Measurements from ENCODE around the gene RYR1. TPM values are rescaled to one million over a fixed set of nuclear protein-coding genes. Genes with fewer than 3 reads are reported as not detected.
"Not testable (repeated sequence)": the region's sequence is repeated elsewhere in the genome, so short reads cannot be mapped to it uniquely, and the experiment has no call there.

Gene RYR1
- total and polyA plus RNA-seq, 7 donors = under 0.01 to 4.1 (median 0.85) TPM

DNA sequence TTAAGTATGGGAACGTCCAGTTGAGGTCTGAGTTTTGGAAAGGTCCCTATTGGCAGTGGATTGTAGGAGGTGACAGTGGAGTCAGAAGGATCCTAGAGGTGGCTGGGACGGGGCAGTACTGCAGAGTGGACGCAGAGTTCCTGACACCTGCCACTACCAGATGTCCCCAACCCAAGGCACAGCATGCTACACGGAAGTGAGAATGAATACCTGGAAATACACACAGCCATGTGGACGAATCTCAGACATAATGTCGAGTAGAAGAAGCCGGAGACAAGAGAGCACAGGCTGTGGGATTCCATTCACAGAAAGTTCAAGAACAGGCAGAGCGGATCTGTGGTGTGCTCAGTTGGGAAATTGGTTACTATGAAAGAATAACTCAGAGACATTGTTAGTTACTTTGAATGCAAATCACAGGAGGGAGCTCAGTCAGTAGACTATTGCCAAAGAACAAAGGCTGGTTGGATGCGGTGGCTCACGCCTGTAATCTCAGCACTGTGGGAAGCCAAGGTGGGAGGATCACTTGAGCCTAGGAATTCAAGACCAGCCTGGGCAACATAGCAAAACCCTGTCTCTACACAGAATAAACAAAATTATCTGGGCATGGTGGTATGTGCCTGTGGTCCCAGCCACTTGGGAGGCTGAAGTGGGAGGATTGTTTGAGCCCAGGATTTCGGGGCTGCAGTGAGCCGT is 37.4 kb downstream of the RYR1 start:
- Histone ChIP-seq H3K27ac (no peak overlapping the region), H3K36me3 (no peaks in the 10 kb centered on the region), H3K4me3 (no peak overlapping the region), H3K4me1 (no peaks in the 10 kb centered on the region), H3K9me3 (no peaks in the 10 kb centered on the region), H3K27me3 (no peaks in the 10 kb centered on the region)
- TF ChIP-seq, protein P1, sequence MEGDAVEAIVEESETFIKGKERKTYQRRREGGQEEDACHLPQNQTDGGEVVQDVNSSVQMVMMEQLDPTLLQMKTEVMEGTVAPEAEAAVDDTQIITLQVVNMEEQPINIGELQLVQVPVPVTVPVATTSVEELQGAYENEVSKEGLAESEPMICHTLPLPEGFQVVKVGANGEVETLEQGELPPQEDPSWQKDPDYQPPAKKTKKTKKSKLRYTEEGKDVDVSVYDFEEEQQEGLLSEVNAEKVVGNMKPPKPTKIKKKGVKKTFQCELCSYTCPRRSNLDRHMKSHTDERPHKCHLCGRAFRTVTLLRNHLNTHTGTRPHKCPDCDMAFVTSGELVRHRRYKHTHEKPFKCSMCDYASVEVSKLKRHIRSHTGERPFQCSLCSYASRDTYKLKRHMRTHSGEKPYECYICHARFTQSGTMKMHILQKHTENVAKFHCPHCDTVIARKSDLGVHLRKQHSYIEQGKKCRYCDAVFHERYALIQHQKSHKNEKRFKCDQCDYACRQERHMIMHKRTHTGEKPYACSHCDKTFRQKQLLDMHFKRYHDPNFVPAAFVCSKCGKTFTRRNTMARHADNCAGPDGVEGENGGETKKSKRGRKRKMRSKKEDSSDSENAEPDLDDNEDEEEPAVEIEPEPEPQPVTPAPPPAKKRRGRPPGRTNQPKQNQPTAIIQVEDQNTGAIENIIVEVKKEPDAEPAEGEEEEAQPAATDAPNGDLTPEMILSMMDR (IDR thresholded peaks at IDR 0.05) = no peak
- TF ChIP-seq EP300 (IDR thresholded peaks at IDR 0.05) (no peak), POLR2A (IDR thresholded peaks at IDR 0.05) (no peak), POLR2AphosphoS5 (IDR thresholded peaks at IDR 0.05) (no peak)
- intact Hi-C loops (cut with DNase I) = no loop called here
- no peak for DNase-seq
- WGBS, 2 donors = 74 to 82% methylated on average over 12 of the region's 12 CpGs

DNA sequence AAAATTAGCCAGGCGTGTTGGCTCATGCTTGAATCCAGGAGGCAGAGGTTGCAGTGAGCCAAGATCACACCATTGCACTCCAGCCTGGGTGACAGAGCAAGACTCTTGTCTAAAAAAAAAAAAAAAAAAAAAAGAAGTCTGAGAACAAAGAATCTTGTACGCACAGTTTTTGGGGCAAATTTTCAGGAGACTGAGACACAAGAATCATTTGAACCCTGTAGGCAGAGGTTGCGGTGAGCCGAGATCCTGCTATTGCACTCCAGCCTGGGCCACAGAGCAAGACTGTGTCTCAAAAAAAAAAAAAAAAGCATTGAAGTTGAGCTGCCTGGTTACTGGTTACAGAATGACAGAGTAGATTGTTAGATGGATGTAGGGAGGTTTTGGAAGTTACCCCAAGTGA is 39.2 kb downstream of the RYR1 start:
- intact Hi-C loops (cut with DNase I); H3K9me3 ChIP-seq: not testable (repeated sequence)

DNA sequence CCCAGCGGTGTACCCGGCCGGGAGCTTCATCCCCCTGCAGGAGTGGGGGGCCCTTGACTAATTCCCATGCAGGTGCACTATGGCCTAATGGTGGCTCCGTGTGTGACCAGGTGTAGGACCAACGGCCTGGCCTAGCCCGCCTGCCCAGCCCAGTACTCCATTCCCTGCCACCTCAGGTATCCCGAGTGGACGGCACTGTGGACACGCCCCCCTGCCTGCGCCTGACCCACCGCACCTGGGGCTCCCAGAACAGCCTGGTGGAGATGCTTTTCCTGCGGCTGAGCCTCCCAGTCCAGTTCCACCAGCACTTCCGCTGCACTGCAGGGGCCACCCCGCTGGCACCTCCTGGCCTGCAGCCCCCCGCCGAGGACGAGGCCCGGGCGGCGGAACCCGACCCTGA is 39.7 kb downstream of the RYR1 start:
- no peak for TF ChIP-seq POLR2AphosphoS5 (IDR thresholded peaks at IDR 0.05)
- no peak for TF ChIP-seq POLR2A (IDR thresholded peaks at IDR 0.05)
- TF ChIP-seq EP300 (IDR thresholded peaks at IDR 0.05) = no peak
- TF ChIP-seq, protein P1 (IDR thresholded peaks at IDR 0.05) = no peak
- no peaks in the 10 kb centered on the region for H3K27me3 ChIP-seq
- 87 to 89% methylated on average over 21 of the region's 21 CpGs for WGBS, 2 donors
- no peak for DNase-seq
- H3K36me3 ChIP-seq = no peaks in the 10 kb centered on the region
- no peak overlapping the region for H3K27ac ChIP-seq
- H3K9me3 ChIP-seq = no peaks in the 10 kb centered on the region
- no peaks in the 10 kb centered on the region for H3K4me1 ChIP-seq
- no peak overlapping the region for H3K4me3 ChIP-seq
- intact Hi-C loops (cut with DNase I) = no loop called here

More for the DNA sequence above, 39.2 kb downstream of the RYR1 start:
- DNase-seq, H3K36me3 ChIP-seq, H3K4me3 ChIP-seq, H3K4me1 ChIP-seq, H3K27ac ChIP-seq, H3K27me3 ChIP-seq: not testable (repeated sequence)
- WGBS, 2 donors = 88 to 90% methylated on average over 4 of the region's 4 CpGs

DNA sequence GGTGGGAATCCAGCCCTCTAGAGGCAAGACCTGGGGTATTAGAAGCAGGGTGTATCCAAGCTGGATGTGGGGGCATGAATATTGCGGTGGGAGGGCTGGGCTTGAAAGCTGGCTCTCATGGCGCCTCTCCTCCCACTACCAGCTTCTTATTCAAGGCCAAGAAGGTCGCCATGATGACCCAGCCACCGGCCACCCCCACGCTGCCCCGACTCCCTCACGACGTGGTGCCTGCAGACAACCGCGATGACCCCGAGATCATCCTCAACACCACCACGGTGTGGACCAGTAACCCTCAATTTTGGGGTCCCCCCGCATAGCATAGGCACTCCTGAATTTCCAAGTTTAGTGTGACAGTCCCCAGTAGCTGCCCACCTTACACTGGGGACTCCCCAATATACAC is 41.7 kb downstream of the RYR1 start:
- H3K27me3 ChIP-seq = peaks cover 0 to 4% (median 0%) of the 10 kb centered on the region in 3 donors
- no peaks in the 10 kb centered on the region for H3K9me3 ChIP-seq
- H3K27ac ChIP-seq = no peak overlapping the region
- no peak overlapping the region for H3K4me3 ChIP-seq
- intact Hi-C loops (cut with DNase I) = no loop called here
- no peaks in the 10 kb centered on the region for H3K4me1 ChIP-seq
- TF ChIP-seq EP300 (IDR thresholded peaks at IDR 0.05) (no peak), POLR2A (IDR thresholded peaks at IDR 0.05) (no peak), POLR2AphosphoS5 (IDR thresholded peaks at IDR 0.05) (no peak)
- TF ChIP-seq, protein P1 (IDR thresholded peaks at IDR 0.05) = no peak
- WGBS, 2 donors = 87 to 88% methylated on average over 13 of the region's 13 CpGs
- no peak for DNase-seq
- H3K36me3 ChIP-seq = no peaks in the 10 kb centered on the region

DNA sequence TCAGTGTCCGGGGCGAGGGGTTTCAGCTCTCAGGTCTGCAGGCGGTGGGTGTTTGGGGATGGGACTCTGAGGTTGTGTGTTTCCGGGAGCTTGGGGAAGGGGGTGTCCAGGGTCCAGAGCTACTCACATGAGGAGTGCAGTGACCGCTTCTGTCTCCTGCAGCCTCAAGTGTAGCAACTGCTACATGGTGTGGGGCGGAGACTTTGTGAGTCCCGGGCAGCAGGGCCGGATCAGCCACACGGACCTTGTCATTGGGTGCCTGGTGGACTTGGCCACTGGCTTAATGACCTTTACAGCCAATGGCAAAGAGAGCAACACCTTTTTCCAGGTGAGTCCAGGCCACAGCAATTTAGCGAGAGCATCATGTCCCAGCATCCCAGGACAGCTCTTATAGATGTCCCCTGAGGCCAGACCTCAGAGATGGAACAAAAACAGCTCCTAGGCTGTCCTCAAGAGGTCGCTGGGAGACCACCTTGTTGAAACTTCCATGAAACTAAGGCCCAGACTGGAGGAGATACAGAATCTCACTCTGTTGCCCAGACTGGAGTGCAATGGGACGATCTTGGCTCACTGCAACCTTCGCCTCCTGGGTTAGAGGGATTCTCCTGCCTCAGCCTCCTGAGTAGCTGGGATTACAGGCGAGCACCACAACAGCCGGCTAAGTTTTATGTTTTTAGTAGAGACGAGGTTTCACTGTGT is 44.9 kb downstream of the RYR1 start:
- Histone ChIP-seq H3K9me3 (no peaks in the 10 kb centered on the region), H3K4me1 (no peaks in the 10 kb centered on the region), H3K27ac (no peak overlapping the region), H3K36me3 (no peaks in the 10 kb centered on the region), H3K4me3 (no peak overlapping the region), H3K27me3 (peaks cover 0 to 4% (median 0%) of the 10 kb centered on the region in 3 donors)
- 69 to 82% methylated on average over 16 of the region's 16 CpGs for WGBS, 2 donors
- no peak for TF ChIP-seq POLR2A (IDR thresholded peaks at IDR 0.05)
- no peak for TF ChIP-seq EP300 (IDR thresholded peaks at IDR 0.05)
- TF ChIP-seq, protein P1 (IDR thresholded peaks at IDR 0.05) = no peak
- no peak for TF ChIP-seq POLR2AphosphoS5 (IDR thresholded peaks at IDR 0.05)
- intact Hi-C loops (cut with DNase I) = no loop called here
- DNase-seq = no peak
